Choroid plexus epithelial cell (primary cell): ENCODE results near the gene HOXA10.
A peak's percentile ranks its signal among the peaks of the same experiment; 100 is the strongest.

Experiments used
- DNase-seq: peaks from one replicate; pipeline ENCODE4 v3.0.0-alpha.2; 2010; ENCODE audit warnings: low read depth
- H3K4me3 ChIP-seq: 2 replicates; pipeline ENCODE4 v1.5.1; 2011; ENCODE audit warnings: low read depth, mild to moderate bottlenecking, control low read depth, low read length, moderate library complexity
- CTCF ChIP-seq: conservative IDR thresholded peaks from 2 replicates; pipeline ENCODE4 v1.5.1; 2011; ENCODE audit warnings: low read depth, mild to moderate bottlenecking, control low read depth, inconsistent platforms, low read length, moderate library complexity

HOXA10 gene

DNA sequence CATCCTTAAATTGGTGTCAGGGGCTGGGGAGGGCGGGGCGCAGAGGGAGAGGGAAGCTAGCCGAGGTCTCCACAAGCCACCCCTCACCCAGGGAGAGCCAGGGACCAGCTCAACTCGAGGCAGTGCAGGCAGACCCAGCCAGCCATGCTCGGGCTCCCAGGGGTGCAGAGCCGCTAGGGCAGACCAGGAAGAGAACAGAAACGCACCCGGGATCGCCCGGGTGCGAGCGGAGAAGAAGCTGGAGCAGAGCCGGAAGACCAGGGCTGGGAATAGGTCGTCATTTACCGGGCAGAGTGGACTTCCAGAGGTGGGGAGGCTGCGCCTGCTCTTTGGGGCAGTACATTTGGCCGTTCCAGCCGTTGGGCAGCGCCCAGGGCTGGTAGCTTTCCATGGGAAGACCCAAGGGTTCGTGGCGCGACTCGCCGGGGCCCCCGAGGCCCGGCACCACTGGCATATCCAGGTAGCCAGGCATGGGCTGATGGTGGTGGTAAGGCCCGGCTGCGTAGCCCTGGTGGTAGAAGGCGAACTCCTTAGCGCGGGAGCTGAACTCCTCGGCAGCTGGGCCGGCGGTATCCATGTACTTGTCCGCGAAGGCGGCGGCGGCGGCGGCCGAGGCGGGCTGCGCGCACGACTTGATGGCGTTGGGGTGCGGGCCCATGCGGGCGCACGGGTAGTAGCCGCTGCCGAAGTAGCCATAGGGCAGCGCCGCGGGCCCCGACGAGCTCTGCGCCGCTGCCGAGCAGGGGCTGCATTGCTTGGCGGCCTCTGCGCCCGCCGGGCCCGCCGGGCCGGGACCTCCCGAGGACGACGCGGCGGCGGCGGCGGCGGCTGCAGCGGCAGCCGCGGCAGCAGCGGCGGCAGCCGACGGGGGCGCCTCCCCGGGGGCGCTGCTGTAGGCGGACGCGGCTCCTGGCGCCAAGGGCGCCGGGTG is 25.0 kb upstream of the HOXA10 start:
- TF ChIP-seq CTCF: no peak
- peak; percentile 5 for DNase-seq
- H3K4me3 ChIP-seq: no peak overlapping the region

DNA sequence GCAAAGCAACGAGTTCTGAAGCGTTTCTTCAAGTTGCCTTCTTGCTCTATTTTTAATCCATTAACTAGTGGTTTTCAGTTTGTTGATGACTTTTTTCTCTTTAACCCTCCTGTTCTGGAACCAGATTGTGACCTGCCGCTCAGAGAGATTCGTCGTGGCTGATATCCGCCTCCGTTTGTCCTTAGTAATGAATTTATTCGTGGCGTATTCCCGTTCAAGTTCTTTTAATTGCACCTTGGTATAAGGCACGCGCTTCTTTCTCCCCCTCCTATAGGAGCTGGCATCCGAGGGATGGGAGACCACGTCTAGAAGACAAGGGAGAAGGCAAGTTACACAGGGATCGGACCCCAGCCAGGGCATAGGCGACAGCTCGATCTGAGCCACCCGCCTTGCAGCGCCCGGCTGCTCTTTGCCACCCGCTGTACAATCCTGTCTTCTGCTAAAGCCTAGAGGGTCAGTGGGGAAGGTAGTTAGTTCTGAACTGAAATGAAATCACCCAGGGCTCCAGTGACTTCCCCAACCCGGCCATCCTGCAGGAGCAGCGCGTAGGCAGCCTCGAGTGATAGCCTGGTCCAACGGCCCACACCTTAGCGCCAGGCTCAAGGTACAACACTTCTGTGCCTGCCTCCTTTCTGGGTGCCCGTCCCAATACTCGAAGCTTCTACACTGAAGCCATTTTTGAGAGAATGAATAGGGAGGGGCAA is 24.2 kb upstream of the HOXA10 start:
- no peak for DNase-seq
- TF ChIP-seq CTCF: no peak
- no peak overlapping the region for H3K4me3 ChIP-seq

DNA sequence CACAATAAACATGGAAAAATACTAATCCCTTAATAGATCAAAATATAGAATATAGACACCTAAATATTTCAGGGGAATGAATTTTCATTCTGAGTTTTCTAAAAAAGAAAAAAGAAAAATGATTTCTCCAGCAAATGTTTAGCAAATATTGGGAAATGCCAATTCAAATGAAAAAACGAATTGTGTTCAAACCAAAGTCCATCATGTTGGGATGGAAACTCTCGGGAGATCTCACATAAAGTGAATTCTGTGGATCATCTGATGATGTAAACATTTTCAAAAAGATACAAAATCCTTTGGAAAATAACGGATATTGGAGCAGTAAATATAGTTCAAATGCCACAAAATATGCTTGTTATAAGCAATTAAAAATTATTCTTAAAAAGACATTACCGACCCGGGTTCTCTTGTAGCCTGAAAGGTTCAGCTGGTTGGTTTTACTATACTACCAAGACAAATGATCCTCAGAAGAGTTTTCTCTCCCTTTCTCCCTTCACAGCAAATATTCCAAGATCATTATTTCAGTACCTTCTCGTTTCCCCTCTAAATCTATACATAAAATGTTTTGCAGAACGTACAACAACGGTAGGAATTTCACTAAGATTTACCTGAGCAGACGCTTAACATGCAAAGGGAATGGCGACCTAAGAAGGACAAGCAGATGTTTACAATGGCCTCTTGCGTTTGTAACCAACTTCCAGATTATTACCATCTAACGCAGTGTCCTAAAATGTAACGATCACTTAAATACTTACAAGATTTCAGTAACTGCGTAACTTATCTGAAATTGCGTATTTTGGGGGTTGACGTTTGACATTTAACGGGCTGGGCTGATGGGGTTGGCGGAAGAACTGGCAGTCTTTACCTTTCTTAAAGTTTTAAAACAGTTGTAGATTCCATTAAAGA is 23.3 kb upstream of the HOXA10 start:
- no peak for TF ChIP-seq CTCF
- no peak overlapping the region for H3K4me3 ChIP-seq
- no peak for DNase-seq

DNA sequence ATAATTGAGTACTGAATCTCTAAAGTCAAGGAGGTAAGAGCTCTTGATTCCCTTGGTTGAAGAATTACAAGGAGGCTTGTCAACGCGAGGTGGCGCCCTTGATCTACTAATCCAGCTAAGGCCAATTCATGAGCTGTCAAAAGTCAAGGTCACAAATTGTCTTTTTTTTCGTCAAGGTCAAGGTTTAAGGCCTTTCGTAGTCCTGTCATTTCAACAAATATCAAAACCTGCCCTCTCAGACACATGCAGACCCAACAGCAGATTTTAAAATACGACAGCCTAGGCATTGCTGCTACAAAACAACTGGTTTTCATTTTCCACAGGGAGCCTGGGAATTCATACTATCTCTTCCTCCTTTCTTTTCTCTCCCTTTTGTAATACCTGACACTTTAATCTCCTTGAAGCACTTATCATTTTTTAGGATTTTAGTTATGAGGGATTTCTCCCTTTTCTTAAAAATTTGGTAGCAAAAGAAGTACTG is 22.2 kb upstream of the HOXA10 start:
- TF ChIP-seq CTCF: peak; percentile 92
- H3K4me3 ChIP-seq: no peak overlapping the region
- DNase-seq: peak; percentile 84

DNA sequence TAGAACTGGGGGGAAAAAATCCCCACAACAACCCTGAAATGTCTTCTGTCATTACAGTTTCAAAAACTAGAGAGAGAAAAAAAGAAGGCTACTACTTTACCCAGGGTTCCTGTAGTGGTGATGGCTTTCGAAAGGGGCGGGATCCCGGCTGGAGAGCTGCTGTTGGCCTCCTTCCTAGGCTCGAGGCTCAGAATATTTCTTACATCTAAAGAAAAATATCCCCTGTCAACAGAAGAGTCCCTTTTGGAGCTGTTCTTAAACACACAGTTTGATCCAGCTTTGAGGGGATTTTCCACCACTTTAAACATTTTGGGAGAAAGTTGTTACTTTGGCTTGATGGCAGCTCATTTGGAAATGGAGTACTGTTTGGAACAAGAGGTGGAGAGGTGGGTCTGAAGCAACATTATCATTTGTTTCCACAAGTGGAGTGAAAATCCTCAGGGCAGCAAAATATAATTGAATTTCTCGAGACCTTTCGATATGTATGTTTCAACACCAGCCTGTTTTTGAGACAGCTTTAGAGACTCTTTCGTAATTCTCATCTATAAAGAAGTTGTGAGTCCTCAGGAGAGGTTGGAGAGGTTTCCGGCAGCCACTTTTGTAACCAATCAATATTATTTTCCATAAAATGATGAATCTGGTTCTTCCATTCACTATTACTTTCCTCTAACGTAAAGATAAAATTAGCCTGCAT is 20.7 kb upstream of the HOXA10 start:
- no peak overlapping the region for H3K4me3 ChIP-seq
- DNase-seq: no peak
- TF ChIP-seq CTCF: no peak

- no peak for TF ChIP-seq CTCF
- no peak for DNase-seq
- H3K4me3 ChIP-seq: no peak overlapping the region
Measured at GRCh38 chr7:27194002-27194352, 19.9 kb upstream of the HOXA10 start.
